Body of pancreas (tissue), 4 donors: ENCODE data around the gene TMSB15C.

Source experiments
- POLR2A ChIP-seq, 3 donors: fragments of 450-650 bp; IDR thresholded peaks; one replicate each; pipeline ENCODE4 v1.6.1; 2016; ENCODE audit warnings: antibody characterized with exemption in 3 of 3, mild to moderate bottlenecking in 2 of 3
- TF ChIP-seq, protein P1 (sequence below), 7 experiments: fragments of 450-650 bp in 4 of 7; fragments of 200-600 bp in 3 of 7; sonication (generic) in 3 of 7; IDR thresholded peaks; one replicate each; pipeline ENCODE4 v1.5.1; 2016 to 2019; ENCODE audit warnings: antibody characterized with exemption in 7 of 7

DNA sequence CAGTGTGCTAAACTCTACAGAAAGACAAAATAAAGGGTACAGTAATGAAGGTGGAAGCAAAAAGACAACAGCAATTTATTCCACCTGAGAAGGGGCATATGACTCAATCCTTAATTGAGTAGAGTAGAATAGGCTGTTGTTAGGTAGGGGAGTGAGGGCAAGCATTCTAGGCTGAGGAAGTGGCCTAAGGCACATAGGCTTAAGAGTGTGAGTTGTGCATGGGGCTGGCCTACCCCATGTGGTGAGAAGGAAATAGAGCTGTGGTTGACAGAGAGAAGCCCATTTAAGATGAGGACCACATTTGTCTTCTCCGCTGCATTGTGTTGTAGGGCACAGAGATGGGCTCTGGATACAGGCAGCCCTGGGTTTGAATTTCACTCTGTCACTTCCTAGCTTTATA, 32.9 kb upstream of the TMSB15C start:
- TF ChIP-seq, protein P1, sequence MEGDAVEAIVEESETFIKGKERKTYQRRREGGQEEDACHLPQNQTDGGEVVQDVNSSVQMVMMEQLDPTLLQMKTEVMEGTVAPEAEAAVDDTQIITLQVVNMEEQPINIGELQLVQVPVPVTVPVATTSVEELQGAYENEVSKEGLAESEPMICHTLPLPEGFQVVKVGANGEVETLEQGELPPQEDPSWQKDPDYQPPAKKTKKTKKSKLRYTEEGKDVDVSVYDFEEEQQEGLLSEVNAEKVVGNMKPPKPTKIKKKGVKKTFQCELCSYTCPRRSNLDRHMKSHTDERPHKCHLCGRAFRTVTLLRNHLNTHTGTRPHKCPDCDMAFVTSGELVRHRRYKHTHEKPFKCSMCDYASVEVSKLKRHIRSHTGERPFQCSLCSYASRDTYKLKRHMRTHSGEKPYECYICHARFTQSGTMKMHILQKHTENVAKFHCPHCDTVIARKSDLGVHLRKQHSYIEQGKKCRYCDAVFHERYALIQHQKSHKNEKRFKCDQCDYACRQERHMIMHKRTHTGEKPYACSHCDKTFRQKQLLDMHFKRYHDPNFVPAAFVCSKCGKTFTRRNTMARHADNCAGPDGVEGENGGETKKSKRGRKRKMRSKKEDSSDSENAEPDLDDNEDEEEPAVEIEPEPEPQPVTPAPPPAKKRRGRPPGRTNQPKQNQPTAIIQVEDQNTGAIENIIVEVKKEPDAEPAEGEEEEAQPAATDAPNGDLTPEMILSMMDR (IDR thresholded peaks at IDR 0.05): no peak
- no peak for TF ChIP-seq POLR2A (IDR thresholded peaks at IDR 0.05)
